HCT116 (cell line): ENCODE results near the gene COPS9. TPM values are rescaled to one million over a fixed set of nuclear protein-coding genes. Genes with fewer than 3 reads are reported as not detected.

Experiments
- ATAC-seq: fragments of 200-7000 bp; cut with Tn5 transposase; 2 replicates; pipeline ENCODE4 v1.9.1; 2020; ENCODE audit warnings: mild to moderate bottlenecking, moderate library complexity
- BruUV-seq: library from RNA; stranded (reverse); fragments of 400-500 nt; replicated peaks from 2 replicates; lab custom pipeline; 2021; lab: Mats Ljungman, UMichigan
- CTCF ChIA-PET: fragments of 300-600 bp; sonication (Branson Sonifier 250); formaldehyde crosslinking; loops from one replicate; lab custom pipeline; 2021; ENCODE audit warnings: antibody characterized with exemption; lab: Charles Lee
- POLR2A ChIA-PET: fragments of 300-600, 350-600 bp; sonication (Branson Sonifier 250); formaldehyde crosslinking; loops from one replicate; lab custom pipeline; 2021; ENCODE audit warnings: antibody characterized with exemption; lab: Charles Lee
- RAD21 ChIA-PET, 2 experiments: fragments of 300-600 bp; sonication (Branson Sonifier 250); formaldehyde crosslinking; loops; one replicate each; lab custom pipeline; 2023; ENCODE audit warnings: low total read pairs in 2 of 2; ENCODE audit not compliant: uncharacterized antibody in 2 of 2, unreplicated experiment in 2 of 2, low non-redundant PET in 1 of 2; lab: Charles Lee
- DNase-seq: peaks from one replicate; pipeline ENCODE4 v3.0.0-alpha.2; 2010; ENCODE audit warnings: low read depth, low spot score
- H2AFZ ChIP-seq: fragments of 200-600 bp; shearing (Covaris generic), sonication (generic); 2 replicates; pipeline ENCODE4 v1.6.1; 2017; ENCODE audit warnings: low read depth, mixed run types, mixed read lengths, antibody characterized with exemption, low read length; ENCODE audit not compliant: poor library complexity, severe bottlenecking
- H3K27ac ChIP-seq: 2 replicates; pipeline ENCODE4 v1.5.1; 2012; ENCODE audit warnings: low read depth, low read length
- H3K27me3 ChIP-seq: fragments of 200-600 bp; sonication (generic); 2 replicates; pipeline ENCODE4 v1.6.1; 2016; ENCODE audit warnings: mixed run types, low read length, mixed read lengths; ENCODE audit not compliant: insufficient read depth
- H3K36me3 ChIP-seq, 2 experiments: fragments of 200-500 bp in 1 of 2; fragments of 200-600 bp in 1 of 2; sonication (Bioruptor generic) in 1 of 2; sonication (generic) in 1 of 2; 2 replicates each; pipeline versions ENCODE4 v1.5.1 to v1.6.1; 2014 to 2016; ENCODE audit warnings: low read length in 2 of 2, inconsistent platforms in 1 of 2, mixed read lengths in 1 of 2, mixed run types in 1 of 2; ENCODE audit not compliant: insufficient read depth in 2 of 2, control insufficient read depth in 1 of 2
- H3K4me1 ChIP-seq, 2 experiments: fragments of 200-600 bp in 1 of 2; sonication (generic) in 1 of 2; 2 replicates each; pipeline versions ENCODE4 v1.5.1 to v1.6.1; 2012 to 2017; ENCODE audit warnings: low read length in 2 of 2, inconsistent platforms in 1 of 2, mild to moderate bottlenecking in 1 of 2, mixed read lengths in 1 of 2, mixed run types in 1 of 2, moderate library complexity in 1 of 2; ENCODE audit not compliant: insufficient read depth in 2 of 2, control insufficient read depth in 1 of 2
- H3K4me2 ChIP-seq: fragments of 200-600 bp; sonication (generic); 2 replicates; pipeline ENCODE4 v1.6.1; 2017; ENCODE audit warnings: mixed run types, low read length, mixed read lengths
- H3K4me3 ChIP-seq, 2 experiments: fragments of 200-600 bp in 1 of 2; sonication (generic) in 1 of 2; replicated peaks in 1 of 2; 2 replicates each; pipeline ENCODE4 v1.5.1; 2011 to 2016; ENCODE audit warnings: low read length in 2 of 2, control low read depth in 1 of 2, low read depth in 1 of 2, mild to moderate bottlenecking in 1 of 2, mixed read lengths in 1 of 2, mixed run types in 1 of 2
- H3K79me2 ChIP-seq: fragments of 200-600 bp; sonication (generic); 2 replicates; pipeline ENCODE4 v1.6.1; 2017; ENCODE audit warnings: mild to moderate bottlenecking, mixed run types, low read length, moderate library complexity, mixed read lengths; ENCODE audit not compliant: insufficient read depth
- H3K9ac ChIP-seq: fragments of 200-600 bp; sonication (generic); 2 replicates; pipeline ENCODE4 v1.6.1; 2016; ENCODE audit warnings: low read length, mixed read lengths
- H3K9me2 ChIP-seq: fragments of 200-600 bp; sonication (generic), shearing (Covaris generic); 2 replicates; pipeline ENCODE4 v1.6.1; 2017; ENCODE audit warnings: mixed run types, mild to moderate bottlenecking, moderate library complexity; ENCODE audit not compliant: insufficient read depth
- H3K9me3 ChIP-seq, 2 experiments: fragments of 200-500 bp in 1 of 2; fragments of 200-600 bp in 1 of 2; sonication (Bioruptor generic) in 1 of 2; sonication (generic) in 1 of 2; 2 replicates each; pipeline ENCODE4 v1.6.1; 2014 to 2017; ENCODE audit warnings: low read length in 2 of 2, mixed read lengths in 2 of 2, inconsistent platforms in 1 of 2, low read depth in 1 of 2, mild to moderate bottlenecking in 1 of 2, mixed run types in 1 of 2, moderate library complexity in 1 of 2; ENCODE audit not compliant: control insufficient read depth in 1 of 2, insufficient read depth in 1 of 2
- H4K20me1 ChIP-seq: fragments of 200-600 bp; sonication (generic), shearing (Covaris generic); 2 replicates; pipeline ENCODE4 v1.6.1; 2017; ENCODE audit warnings: mixed run types, mild to moderate bottlenecking, moderate library complexity; ENCODE audit not compliant: insufficient read depth
- ATF3 ChIP-seq: IDR thresholded peaks from 2 replicates; pipeline ENCODE4 v1.6.1; 2012
- CEBPB ChIP-seq: IDR thresholded peaks from 2 replicates; pipeline ENCODE4 v1.6.1; 2012; ENCODE audit warnings: low read depth
- EGR1 ChIP-seq: IDR thresholded peaks from 2 replicates; pipeline ENCODE4 v1.6.1; 2012; ENCODE audit warnings: low read depth
- ELF1 ChIP-seq: IDR thresholded peaks from 2 replicates; pipeline ENCODE4 v1.6.1; 2012; ENCODE audit warnings: low read depth, borderline replicate concordance
- EZH2 ChIP-seq: fragments of 200-600 bp; sonication (generic); IDR thresholded peaks from 2 replicates; pipeline ENCODE4 v1.6.1; 2017; ENCODE audit warnings: antibody characterized with exemption, mixed run types
- EZH2phosphoT487 ChIP-seq: fragments of 200-600 bp; IDR thresholded peaks from 2 replicates; pipeline ENCODE4 v1.6.1; 2018; ENCODE audit warnings: antibody characterized with exemption, borderline replicate concordance
- JUND ChIP-seq: IDR thresholded peaks from 2 replicates; pipeline ENCODE4 v1.6.1; 2012
- MAX ChIP-seq: IDR thresholded peaks from 2 replicates; pipeline ENCODE4 v1.6.1; 2012
- POLR2A ChIP-seq: IDR thresholded peaks from 2 replicates; pipeline ENCODE4 v1.7.0; 2011; ENCODE audit warnings: borderline replicate concordance; ENCODE audit not compliant: insufficient read depth, insufficient read length; ENCODE audit errors: extremely low read depth
- POLR2AphosphoS5 ChIP-seq: IDR thresholded peaks from 2 replicates; pipeline ENCODE4 v1.6.1; 2011; ENCODE audit warnings: mild to moderate bottlenecking, low read depth, low read length, moderate library complexity
- RAD21 ChIP-seq: IDR thresholded peaks from 2 replicates; pipeline ENCODE4 v1.6.1; 2012; ENCODE audit warnings: low read depth, mild to moderate bottlenecking
- SIN3A ChIP-seq: IDR thresholded peaks from 2 replicates; pipeline ENCODE4 v1.6.1; 2012; ENCODE audit warnings: low read depth
- SP1 ChIP-seq: IDR thresholded peaks from 2 replicates; pipeline ENCODE4 v1.6.1; 2012; ENCODE audit warnings: low read depth
- SRF ChIP-seq: IDR thresholded peaks from 2 replicates; pipeline ENCODE4 v1.6.1; 2012; ENCODE audit warnings: low read depth
- TCF7L2 ChIP-seq: IDR thresholded peaks from 2 replicates; pipeline ENCODE4 v1.7.0; 2011; ENCODE audit warnings: borderline replicate concordance, inconsistent platforms; ENCODE audit not compliant: insufficient read depth, insufficient read length; ENCODE audit errors: extremely low read depth
- ZFX ChIP-seq: fragments of 450-650 bp; IDR thresholded peaks from 2 replicates; pipeline ENCODE4 v1.6.1; 2017
- ZNF274 ChIP-seq: fragments of 200-500 bp; sonication (Bioruptor generic); IDR thresholded peaks from 2 replicates; pipeline ENCODE4 v1.6.1; 2014; ENCODE audit warnings: mild to moderate bottlenecking, low read depth, low read length, inconsistent platforms
- intact Hi-C: fragments of 100-400 bp; cut with micrococcal nuclease; formaldehyde crosslinking; loops from 2 replicates; pipeline ENCODE4 v1.10.0; 2022
- total RNA-seq: library from RNA; stranded (reverse); gene quantifications from one replicate; pipeline ENCODE4 v1.2.1, GENCODE V29; 2021; ENCODE audit not compliant: unreplicated experiment
- TF ChIP-seq, protein P1 (sequence below): IDR thresholded peaks from 2 replicates; pipeline ENCODE4 v1.6.1; 2011; ENCODE audit warnings: mild to moderate bottlenecking, low read length, moderate library complexity; ENCODE audit not compliant: insufficient replicate concordance; ENCODE audit errors: extremely low read depth

COPS9 gene
- total RNA-seq, 1 experiment from 2014 or later, result 111 TPM

DNA sequence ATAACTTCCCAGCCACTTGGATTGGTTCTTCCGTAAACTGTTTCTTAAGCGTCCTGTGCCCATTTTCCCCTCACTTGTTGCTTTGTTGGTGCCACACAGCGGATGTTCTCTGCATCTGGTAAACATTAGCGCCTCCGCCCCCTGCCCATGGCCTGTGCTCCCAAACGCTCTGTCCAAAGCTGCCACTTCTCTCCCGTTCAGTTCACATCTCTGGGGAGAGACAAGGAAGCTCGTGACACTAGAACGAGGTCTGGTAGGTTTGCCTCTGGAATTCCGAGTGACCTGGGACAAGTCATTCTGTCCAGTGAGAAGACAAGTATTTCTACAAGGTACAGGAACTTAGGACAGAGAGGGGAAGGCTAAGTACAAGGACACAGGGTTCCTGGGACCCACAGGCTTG, 9.4 kb downstream of the COPS9 start:
- H3K79me2 ChIP-seq, result no peaks in the 10 kb centered on the region
- no TSS peak for BruUV-seq
- H3K4me1 ChIP-seq, result no peaks in the 10 kb centered on the region
- POLR2A ChIA-PET, result no interaction called here
- no peaks in the 10 kb centered on the region for H3K9me2 ChIP-seq
- no peaks in the 10 kb centered on the region for H3K27me3 ChIP-seq
- CTCF ChIA-PET, result no interaction called here
- RAD21 ChIA-PET, result no interaction called here
- H3K4me2 ChIP-seq, result no peak overlapping the region
- DNase-seq (no peak), ATAC-seq (no peak)
- intact Hi-C loops, result no loop called here
- H2AFZ ChIP-seq, result no peak overlapping the region
- peaks cover 19 to 26% of the 10 kb centered on the region in 2 experiments; a peak in 3 of 4 replicates for H3K36me3 ChIP-seq
- TF ChIP-seq CEBPB (no peak), SIN3A (no peak), SP1 (no peak), ZNF274 (no peak), EZH2 (no peak), MAX (no peak), EZH2phosphoT487 (no peak), ATF3 (no peak), POLR2A (no peak), POLR2AphosphoS5 (no peak), ZFX (no peak), ELF1 (no peak), SRF (no peak), JUND (no peak), RAD21 (no peak), EGR1 (no peak), TCF7L2 (no peak)
- TF ChIP-seq, protein P1, sequence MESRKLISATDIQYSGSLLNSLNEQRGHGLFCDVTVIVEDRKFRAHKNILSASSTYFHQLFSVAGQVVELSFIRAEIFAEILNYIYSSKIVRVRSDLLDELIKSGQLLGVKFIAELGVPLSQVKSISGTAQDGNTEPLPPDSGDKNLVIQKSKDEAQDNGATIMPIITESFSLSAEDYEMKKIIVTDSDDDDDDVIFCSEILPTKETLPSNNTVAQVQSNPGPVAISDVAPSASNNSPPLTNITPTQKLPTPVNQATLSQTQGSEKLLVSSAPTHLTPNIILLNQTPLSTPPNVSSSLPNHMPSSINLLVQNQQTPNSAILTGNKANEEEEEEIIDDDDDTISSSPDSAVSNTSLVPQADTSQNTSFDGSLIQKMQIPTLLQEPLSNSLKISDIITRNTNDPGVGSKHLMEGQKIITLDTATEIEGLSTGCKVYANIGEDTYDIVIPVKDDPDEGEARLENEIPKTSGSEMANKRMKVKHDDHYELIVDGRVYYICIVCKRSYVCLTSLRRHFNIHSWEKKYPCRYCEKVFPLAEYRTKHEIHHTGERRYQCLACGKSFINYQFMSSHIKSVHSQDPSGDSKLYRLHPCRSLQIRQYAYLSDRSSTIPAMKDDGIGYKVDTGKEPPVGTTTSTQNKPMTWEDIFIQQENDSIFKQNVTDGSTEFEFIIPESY, result no peak
- H3K9ac ChIP-seq, result no peak overlapping the region
- no peak overlapping the region for H3K27ac ChIP-seq
- no peaks in the 10 kb centered on the region for H3K9me3 ChIP-seq
- no peak overlapping the region for H3K4me3 ChIP-seq
- H4K20me1 ChIP-seq, result no peaks in the 10 kb centered on the region
